Colonic mucosa (tissue), 4 donors: Measurements from ENCODE around the gene INSIG1. TPM values are rescaled to one million over a fixed set of nuclear protein-coding genes. Genes with fewer than 3 reads are reported as not detected.

Source experiments
- DNase-seq: peaks from one replicate; pipeline ENCODE4 v3.0.0-alpha.2; 2020
- H3K27ac ChIP-seq: fragments of 200-600 bp; one replicate; pipeline ENCODE4 v1.8.0; 2021
- H3K27me3 ChIP-seq: fragments of 200-600 bp; one replicate; pipeline ENCODE4 v1.8.0; 2021
- H3K36me3 ChIP-seq: fragments of 200-600 bp; one replicate; pipeline ENCODE4 v1.8.0; 2021
- H3K4me1 ChIP-seq: fragments of 200-600 bp; one replicate; pipeline ENCODE4 v1.8.0; 2021; ENCODE audit warnings: mild to moderate bottlenecking
- H3K4me3 ChIP-seq: fragments of 200-600 bp; one replicate; pipeline ENCODE4 v1.8.0; 2021
- H3K9ac ChIP-seq, 2 donors: one replicate each; pipeline ENCODE4 v1.7.0; 2013; ENCODE audit warnings: control low read depth in 2 of 2, low read depth in 2 of 2, low read length in 2 of 2
- H3K9me3 ChIP-seq: fragments of 200-600 bp; one replicate; pipeline ENCODE4 v1.8.0; 2021
- CTCF ChIP-seq: fragments of 200-600 bp; IDR thresholded peaks from one replicate; pipeline ENCODE4 v1.8.0; 2022; ENCODE audit warnings: antibody characterized with exemption, mild to moderate bottlenecking
- intact Hi-C: fragments of 100-400 bp; cut with DNase I; formaldehyde crosslinking; loops from one replicate; pipeline ENCODE4 v1.14.1; 2022
- total RNA-seq, 2 donors: library from RNA; stranded (reverse); fragmentation: NEBNext Ultra II Directional in 1 of 2; extraction: Animal tissue kit (Norgen Biotek cat#: 25700) in 1 of 2; gene quantifications; one replicate each; pipeline ENCODE4 v1.2.1, GENCODE V29; 2021
- donor health status: healthy.
- donor health status: DM: no; HTN: no; CAD: no.
- donor health status: DM: no; HTN: no; CAD: no.

INSIG1 gene
- total RNA-seq, 2 donors from 2014 or later, result 72.1 to 232 TPM

GRCh38 chr7:155268921-155269650 lies 28.6 kb upstream of the INSIG1 start:
- H3K27ac ChIP-seq, result no peak overlapping the region
- intact Hi-C loops, result no loop called here
- no peak for TF ChIP-seq CTCF
- no peaks in the 10 kb centered on the region for H3K27me3 ChIP-seq
- no peak for DNase-seq
- H3K9me3 ChIP-seq, result no peaks in the 10 kb centered on the region
- no peak overlapping the region for H3K4me3 ChIP-seq
- H3K4me1 ChIP-seq, result no peaks in the 10 kb centered on the region
- no peak overlapping the region for H3K9ac ChIP-seq
- H3K36me3 ChIP-seq, result no peaks in the 10 kb centered on the region

DNA sequence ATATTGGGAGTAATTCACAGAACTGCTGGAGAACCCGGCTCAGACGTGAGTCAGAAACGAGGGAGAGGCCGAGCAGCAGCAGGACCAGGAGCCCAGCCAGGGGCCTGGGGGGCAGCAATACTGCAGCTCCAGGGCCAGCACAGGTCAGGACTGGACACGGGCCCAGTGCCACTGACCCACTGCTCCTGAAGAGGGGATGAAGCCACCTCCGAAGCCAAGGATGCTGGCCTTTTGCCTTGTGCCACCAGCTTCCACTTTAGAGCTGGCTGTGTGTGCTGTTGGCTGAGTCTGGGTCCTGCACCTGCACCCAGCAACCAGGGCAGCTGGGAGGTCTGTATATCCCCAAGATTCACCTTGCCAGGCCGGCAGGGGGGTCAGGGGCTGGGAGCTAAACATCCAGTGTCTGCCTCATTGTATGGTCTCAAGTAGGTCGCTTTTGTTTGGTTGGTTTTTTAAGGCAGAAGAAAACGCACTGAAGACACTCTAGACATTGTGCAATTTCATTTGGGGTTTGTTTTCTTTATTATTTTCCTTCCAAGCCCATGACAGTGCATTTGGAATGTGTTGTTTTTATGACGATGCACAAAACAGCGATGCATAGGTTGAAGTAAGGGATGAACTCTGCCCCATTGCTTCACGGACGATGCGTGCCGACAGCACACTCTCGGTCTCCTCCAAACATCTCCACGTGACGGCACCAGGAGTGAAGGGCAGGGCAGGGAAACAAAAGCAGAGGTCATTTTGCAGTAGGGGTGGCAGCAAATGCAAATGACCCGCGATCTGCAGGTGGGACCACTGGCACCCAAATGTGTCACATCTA lies 27.7 kb upstream of the INSIG1 start:
- Histone ChIP-seq H3K4me3 (no peak overlapping the region), H3K36me3 (no peaks in the 10 kb centered on the region), H3K27me3 (no peaks in the 10 kb centered on the region), H3K27ac (no peak overlapping the region), H3K9ac (no peak overlapping the region), H3K4me1 (no peaks in the 10 kb centered on the region), H3K9me3 (no peaks in the 10 kb centered on the region)
- intact Hi-C loops, result no loop called here
- no peak for DNase-seq
- TF ChIP-seq CTCF, result no peak

DNA sequence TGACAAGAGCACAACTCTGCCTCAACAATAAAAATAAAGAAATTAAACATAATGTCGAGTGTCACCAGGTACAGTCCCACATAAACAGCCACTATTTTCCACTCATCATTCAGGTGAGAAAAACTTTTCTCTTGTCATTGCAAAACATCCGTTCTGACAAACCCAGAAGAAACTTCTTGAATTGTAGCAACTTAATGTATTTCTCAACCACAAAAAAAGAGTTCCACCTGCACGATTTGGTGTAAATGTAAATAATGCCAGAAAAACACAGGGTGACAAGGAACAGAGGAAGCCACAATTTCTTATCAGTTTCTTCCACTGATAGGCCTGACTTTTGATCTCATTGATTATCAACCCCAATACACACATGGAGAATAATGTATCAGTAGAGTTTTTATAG lies 26.8 kb upstream of the INSIG1 start:
- no peak for DNase-seq
- H3K36me3 ChIP-seq, result no peaks in the 10 kb centered on the region
- no peaks in the 10 kb centered on the region for H3K4me1 ChIP-seq
- H3K27me3 ChIP-seq, result no peaks in the 10 kb centered on the region
- H3K27ac ChIP-seq, result no peak overlapping the region
- H3K4me3 ChIP-seq, result no peak overlapping the region
- no peaks in the 10 kb centered on the region for H3K9me3 ChIP-seq
- no peak for TF ChIP-seq CTCF
- H3K9ac ChIP-seq, result no peak overlapping the region
- intact Hi-C loops, result no loop called here

DNA sequence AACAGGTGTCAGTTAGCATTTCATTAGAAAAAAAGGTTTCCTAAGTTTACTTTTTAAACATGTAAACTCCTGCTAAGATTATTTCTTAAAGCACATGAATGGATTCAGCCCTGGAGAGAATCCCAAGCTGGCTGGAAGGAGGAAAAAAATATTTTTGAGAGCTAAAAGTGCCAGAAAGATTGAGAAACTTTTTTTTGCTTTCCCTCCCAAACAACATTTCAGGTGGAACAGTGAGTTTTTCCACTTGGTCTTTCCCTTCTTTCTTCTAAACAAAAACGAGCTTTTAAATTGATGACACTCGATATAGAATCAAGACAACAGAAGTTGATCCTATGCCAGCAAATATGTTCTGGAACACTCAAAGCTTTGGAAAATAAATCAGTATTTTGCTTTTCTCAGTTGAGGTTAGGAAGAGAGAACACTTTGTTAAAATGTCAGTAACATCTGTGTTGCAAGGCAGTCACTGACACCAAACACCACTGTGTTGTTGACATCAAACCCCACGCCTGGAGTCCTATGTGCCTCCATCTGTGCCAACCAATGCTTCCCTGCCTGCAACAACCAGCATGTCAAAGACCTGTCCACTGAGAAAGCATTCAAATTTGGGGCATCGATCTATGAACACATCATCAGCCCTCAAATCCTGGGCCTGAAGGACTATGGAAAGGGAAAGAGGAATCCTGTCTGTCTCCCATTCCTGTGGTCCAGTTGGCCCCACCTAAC lies 22.9 kb upstream of the INSIG1 start:
- no peak overlapping the region for H3K27ac ChIP-seq
- no peaks in the 10 kb centered on the region for H3K36me3 ChIP-seq
- no peaks in the 10 kb centered on the region for H3K4me1 ChIP-seq
- intact Hi-C loops, result no loop called here
- no peak for TF ChIP-seq CTCF
- H3K9me3 ChIP-seq, result no peaks in the 10 kb centered on the region
- H3K9ac ChIP-seq, result no peak overlapping the region
- H3K27me3 ChIP-seq, result no peaks in the 10 kb centered on the region
- no peak overlapping the region for H3K4me3 ChIP-seq
- no peak for DNase-seq

GRCh38 chr7:155276042-155276799 lies 21.5 kb upstream of the INSIG1 start:
- H3K27me3 ChIP-seq, result no peaks in the 10 kb centered on the region
- H3K4me1 ChIP-seq, result no peaks in the 10 kb centered on the region
- DNase-seq, result no peak
- no peak overlapping the region for H3K27ac ChIP-seq
- no peaks in the 10 kb centered on the region for H3K36me3 ChIP-seq
- intact Hi-C loops, result no loop called here
- H3K9me3 ChIP-seq, result no peaks in the 10 kb centered on the region
- H3K4me3 ChIP-seq, result no peak overlapping the region
- H3K9ac ChIP-seq, result no peak overlapping the region
- no peak for TF ChIP-seq CTCF
